ENCODE data around the gene TAF4.

TAF4 gene

GRCh38 chr20:62066339-62066982, 780 bp upstream of the TAF4 start:
- Mint-ChIP-seq H3K27me3 (ENCODE audit: low read depth) (peaks cover 3% of the 10 kb centered on the region), H3K36me3 (ENCODE audit: low read depth) (peaks cover 5% of the 10 kb centered on the region), H3K4me1 (ENCODE audit: low read depth) (peaks cover 24% of the 10 kb centered on the region), H3K9me3 (peaks cover 6% of the 10 kb centered on the region), H3K4me3 (peak overlapping the region; percentile 85), H3K27ac (peak overlapping the region; percentile 86)

GRCh38 chr20:62064770-62065673, 659 bp downstream of the TAF4 start:
- Mint-ChIP-seq H3K27ac (no peak overlapping the region), H3K4me3 (no peak overlapping the region), H3K27me3 (ENCODE audit: low read depth) (peaks cover 3% of the 10 kb centered on the region), H3K4me1 (ENCODE audit: low read depth) (peaks cover 24% of the 10 kb centered on the region), H3K36me3 (ENCODE audit: low read depth) (peaks cover 5% of the 10 kb centered on the region), H3K9me3 (no peaks in the 10 kb centered on the region)

DNA sequence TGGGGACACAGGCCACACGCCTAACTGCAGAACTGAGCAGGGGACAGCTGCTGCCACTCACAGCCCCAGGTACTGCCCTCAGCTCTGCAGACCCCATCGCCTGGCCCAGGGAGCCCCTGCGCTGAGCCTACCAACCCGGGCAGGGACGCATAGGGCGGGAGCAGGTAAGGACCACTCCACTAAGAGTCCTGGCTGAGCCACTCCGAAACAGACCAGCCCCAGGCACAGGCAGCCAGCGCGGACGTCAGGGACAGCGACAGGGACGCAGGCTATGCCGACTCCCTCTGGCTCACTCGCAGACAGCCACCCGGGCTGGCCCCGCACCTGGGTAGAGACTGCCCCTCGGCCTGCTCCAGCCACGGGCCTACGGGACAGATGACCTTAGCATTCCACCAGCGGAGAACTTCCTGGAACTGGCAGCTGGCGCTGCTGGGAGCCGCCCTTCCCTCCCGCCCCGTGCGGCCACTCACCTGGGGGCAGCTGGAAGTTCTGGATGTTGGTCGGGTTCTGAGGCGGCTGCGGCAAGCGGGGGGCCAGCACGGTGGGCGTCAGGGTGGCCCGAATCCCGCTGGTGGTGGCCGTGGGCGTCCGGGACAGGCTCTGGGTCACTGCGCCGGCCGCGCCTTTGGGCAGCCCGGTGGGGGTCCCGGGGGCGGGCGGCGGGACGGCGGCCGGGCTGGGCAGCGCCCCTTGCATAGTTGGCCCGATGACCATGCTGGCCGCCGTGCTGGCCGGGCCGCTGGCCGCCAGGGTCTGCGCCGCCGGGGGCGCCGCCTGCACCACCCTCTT, 1.5 kb downstream of the TAF4 start:
- H3K4me1 Mint-ChIP-seq (ENCODE audit: low read depth), result peaks cover 27% of the 10 kb centered on the region
- peaks cover 3% of the 10 kb centered on the region for H3K27me3 Mint-ChIP-seq (ENCODE audit: low read depth)
- peaks cover 5% of the 10 kb centered on the region for H3K36me3 Mint-ChIP-seq (ENCODE audit: low read depth)
- peak overlapping the region; percentile 45 for H3K27ac Mint-ChIP-seq
- peak overlapping the region; percentile 72 for H3K4me3 Mint-ChIP-seq
- no peaks in the 10 kb centered on the region for H3K9me3 Mint-ChIP-seq

- peaks cover 3% of the 10 kb centered on the region for H3K27me3 Mint-ChIP-seq (ENCODE audit: low read depth)
- H3K4me3 Mint-ChIP-seq, result peak overlapping the region; percentile 72
- H3K27ac Mint-ChIP-seq, result no peak overlapping the region
- peaks cover 5% of the 10 kb centered on the region for H3K36me3 Mint-ChIP-seq (ENCODE audit: low read depth)
- H3K4me1 Mint-ChIP-seq (ENCODE audit: low read depth), result peaks cover 27% of the 10 kb centered on the region
- H3K9me3 Mint-ChIP-seq, result no peaks in the 10 kb centered on the region
Measured at GRCh38 chr20:62063315-62063980, 2.2 kb downstream of the TAF4 start.

DNA sequence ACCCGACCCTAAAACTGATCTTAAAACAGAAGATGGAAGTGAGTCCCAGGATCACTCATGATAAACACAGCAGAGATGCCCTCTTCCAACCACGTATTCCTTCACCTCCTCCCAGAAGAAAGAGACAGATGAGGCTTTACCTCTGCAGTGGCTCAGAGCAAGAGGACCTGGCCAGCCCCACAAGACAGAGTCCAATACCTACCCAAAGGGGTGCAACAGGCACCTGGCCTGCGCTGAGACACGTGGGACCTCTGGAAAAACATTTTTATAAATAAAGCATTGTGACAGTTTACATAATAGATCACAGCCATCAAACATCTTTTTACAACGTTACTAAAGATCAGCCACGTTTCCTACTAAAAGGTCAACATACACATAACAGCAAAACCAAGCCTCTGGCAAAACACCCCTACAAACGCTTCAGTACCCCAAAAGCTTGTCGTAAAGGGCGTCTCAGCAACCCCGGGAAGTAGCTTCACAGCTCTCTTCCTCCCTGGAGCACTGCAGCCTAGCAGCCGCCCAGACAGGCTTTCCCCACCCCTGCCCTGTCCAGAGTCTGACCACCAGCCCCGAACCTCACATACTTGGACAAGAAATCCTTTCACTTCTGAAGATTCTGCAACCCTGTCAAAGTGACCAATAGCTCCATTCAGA, 2.9 kb downstream of the TAF4 start:
- Mint-ChIP-seq H3K4me3 (peak overlapping the region; percentile 59), H3K27me3 (ENCODE audit: low read depth) (no peaks in the 10 kb centered on the region), H3K27ac (peak overlapping the region; percentile 29), H3K36me3 (ENCODE audit: low read depth) (peaks cover 5% of the 10 kb centered on the region), H3K9me3 (no peaks in the 10 kb centered on the region), H3K4me1 (ENCODE audit: low read depth) (peaks cover 23% of the 10 kb centered on the region)

DNA sequence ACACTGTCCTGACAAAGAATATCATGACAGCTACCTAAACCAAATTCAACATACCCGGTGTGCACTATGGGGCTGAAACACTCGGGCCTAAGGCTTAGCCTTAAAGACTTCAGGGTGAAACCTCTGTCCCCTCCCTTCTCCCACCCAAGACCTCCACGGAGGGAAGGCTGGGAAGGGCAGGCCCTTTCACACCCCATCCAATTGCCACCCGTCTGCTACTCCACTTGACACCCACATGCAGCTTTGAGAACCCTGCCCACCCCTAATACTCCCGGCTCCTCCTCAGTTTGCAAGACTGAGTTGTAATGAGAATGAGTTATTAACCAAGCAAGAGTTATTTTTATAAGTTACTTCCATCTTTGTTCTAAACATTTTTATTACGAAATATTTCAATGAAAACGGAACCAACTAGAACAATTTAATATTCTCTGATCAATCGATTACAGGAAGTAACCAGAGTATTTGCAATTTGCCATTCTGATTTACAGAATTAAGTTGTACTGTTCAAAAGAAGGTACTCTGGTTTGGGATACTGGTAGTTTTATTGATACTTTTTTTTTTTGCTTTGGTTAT, 3.7 kb downstream of the TAF4 start:
- H3K4me3 Mint-ChIP-seq, result peak overlapping the region; percentile 59
- H3K9me3 Mint-ChIP-seq, result no peaks in the 10 kb centered on the region
- H3K36me3 Mint-ChIP-seq (ENCODE audit: low read depth), result peaks cover 5% of the 10 kb centered on the region
- H3K27me3 Mint-ChIP-seq (ENCODE audit: low read depth), result no peaks in the 10 kb centered on the region
- peaks cover 17% of the 10 kb centered on the region for H3K4me1 Mint-ChIP-seq (ENCODE audit: low read depth)
- H3K27ac Mint-ChIP-seq, result no peak overlapping the region

DNA sequence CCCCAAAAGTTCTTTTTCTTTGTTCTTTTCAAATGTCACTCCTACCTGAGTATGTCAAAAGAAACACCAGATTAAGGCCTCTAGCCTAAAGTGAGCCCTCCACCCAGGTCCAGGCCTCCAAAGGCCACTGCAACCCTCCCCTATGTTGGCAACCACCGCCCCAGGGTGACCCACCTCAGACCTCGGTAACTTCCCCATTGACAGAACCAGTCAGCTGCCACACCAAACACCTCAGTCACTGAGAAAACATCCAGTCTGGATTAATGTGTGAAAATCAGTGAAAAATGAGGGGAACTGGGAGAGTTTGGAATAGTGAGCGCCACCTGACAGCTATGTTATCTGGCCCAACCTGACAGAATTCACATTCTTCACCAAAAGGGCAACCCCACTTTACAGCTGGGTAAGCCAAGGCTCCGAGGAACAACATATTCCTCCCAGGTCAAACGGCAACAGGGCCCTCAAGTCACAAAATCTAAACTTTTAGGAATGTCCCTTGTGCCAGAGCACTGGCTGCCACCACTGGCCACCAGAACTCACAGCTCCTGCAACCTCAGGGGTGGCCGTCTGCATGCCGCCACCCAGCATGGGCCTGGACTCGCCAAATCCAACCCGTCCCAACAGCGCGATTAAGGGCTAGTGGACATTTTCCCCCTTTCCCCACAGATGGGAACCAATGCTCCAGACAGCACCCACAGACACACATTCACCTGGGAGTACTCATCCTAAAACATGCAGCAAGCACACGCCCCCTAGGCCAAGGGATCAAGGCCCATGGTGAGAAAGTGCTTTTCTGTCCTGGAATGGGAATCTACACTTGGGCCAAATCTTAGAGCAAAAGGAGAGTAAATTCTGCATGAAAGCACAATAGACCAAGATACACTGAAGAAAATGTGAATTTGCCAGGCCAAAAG, 4.8 kb downstream of the TAF4 start:
- Mint-ChIP-seq H3K27me3 (ENCODE audit: low read depth) (no peaks in the 10 kb centered on the region), H3K36me3 (ENCODE audit: low read depth) (peaks cover 5% of the 10 kb centered on the region), H3K4me3 (no peak overlapping the region), H3K27ac (no peak overlapping the region), H3K9me3 (no peaks in the 10 kb centered on the region), H3K4me1 (ENCODE audit: low read depth) (peaks cover 12% of the 10 kb centered on the region)

- H3K4me3 Mint-ChIP-seq, result no peak overlapping the region
- H3K4me1 Mint-ChIP-seq (ENCODE audit: low read depth), result peaks cover 12% of the 10 kb centered on the region
- no peaks in the 10 kb centered on the region for H3K9me3 Mint-ChIP-seq
- H3K27me3 Mint-ChIP-seq (ENCODE audit: low read depth), result no peaks in the 10 kb centered on the region
- H3K27ac Mint-ChIP-seq, result no peak overlapping the region
- peaks cover 5% of the 10 kb centered on the region for H3K36me3 Mint-ChIP-seq (ENCODE audit: low read depth)
Measured at GRCh38 chr20:62059920-62060630, 5.6 kb downstream of the TAF4 start.

DNA sequence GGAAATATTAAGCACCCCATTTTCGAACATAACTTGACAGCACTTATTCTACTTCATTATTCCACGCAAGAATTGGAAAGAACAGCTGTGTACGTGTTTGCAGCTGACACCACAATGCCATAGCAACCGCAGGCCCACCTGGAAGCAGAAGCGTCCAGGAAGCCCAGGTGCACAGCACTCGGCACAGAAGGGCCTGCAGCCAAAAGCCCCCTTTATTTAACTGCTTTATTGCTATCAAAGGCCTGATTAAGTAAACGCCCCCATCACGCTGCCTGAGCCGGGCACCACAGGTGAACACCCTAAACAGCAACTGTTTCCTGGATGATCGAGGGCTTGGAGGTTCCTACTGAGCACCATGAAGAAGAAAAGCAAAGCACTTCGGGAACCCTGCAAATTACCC, 6.3 kb downstream of the TAF4 start:
- Mint-ChIP-seq H3K27ac (no peak overlapping the region), H3K9me3 (no peaks in the 10 kb centered on the region), H3K4me1 (ENCODE audit: low read depth) (peaks cover 12% of the 10 kb centered on the region), H3K27me3 (ENCODE audit: low read depth) (no peaks in the 10 kb centered on the region), H3K36me3 (ENCODE audit: low read depth) (peaks cover 5% of the 10 kb centered on the region), H3K4me3 (no peak overlapping the region)

DNA sequence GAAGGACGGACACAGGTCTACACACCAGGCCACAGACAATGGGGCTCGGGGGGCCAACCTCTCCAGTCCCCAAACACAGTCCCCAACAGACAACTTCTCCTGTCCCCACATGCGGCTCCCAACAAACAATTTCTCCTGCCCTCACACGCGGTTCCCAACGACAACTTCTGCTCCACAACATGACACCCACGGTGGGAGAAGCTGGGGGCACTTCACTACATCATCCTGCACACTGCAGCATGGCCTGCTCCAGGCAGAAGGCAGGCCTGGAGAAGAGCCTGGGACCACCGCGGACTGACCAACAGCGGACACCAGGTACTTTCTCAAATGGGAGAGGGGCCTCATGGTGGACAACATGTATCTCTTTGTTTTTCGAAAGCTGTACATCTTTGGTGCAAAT, 6.7 kb downstream of the TAF4 start:
- H3K9me3 Mint-ChIP-seq, result no peaks in the 10 kb centered on the region
- no peak overlapping the region for H3K27ac Mint-ChIP-seq
- H3K27me3 Mint-ChIP-seq (ENCODE audit: low read depth), result no peaks in the 10 kb centered on the region
- H3K4me1 Mint-ChIP-seq (ENCODE audit: low read depth), result peaks cover 12% of the 10 kb centered on the region
- H3K36me3 Mint-ChIP-seq (ENCODE audit: low read depth), result peaks cover 5% of the 10 kb centered on the region
- no peak overlapping the region for H3K4me3 Mint-ChIP-seq

- Mint-ChIP-seq H3K36me3 (ENCODE audit: low read depth) (no peaks in the 10 kb centered on the region), H3K4me1 (ENCODE audit: low read depth) (peaks cover 3% of the 10 kb centered on the region), H3K9me3 (no peaks in the 10 kb centered on the region), H3K4me3 (no peak overlapping the region), H3K27me3 (ENCODE audit: low read depth) (no peaks in the 10 kb centered on the region), H3K27ac (no peak overlapping the region)
Measured at GRCh38 chr20:62056975-62057374, 8.7 kb downstream of the TAF4 start.

- Mint-ChIP-seq H3K9me3 (no peaks in the 10 kb centered on the region), H3K36me3 (ENCODE audit: low read depth) (no peaks in the 10 kb centered on the region), H3K4me3 (no peak overlapping the region), H3K27ac (no peak overlapping the region), H3K27me3 (ENCODE audit: low read depth) (no peaks in the 10 kb centered on the region), H3K4me1 (ENCODE audit: low read depth) (peaks cover 3% of the 10 kb centered on the region)
Measured at GRCh38 chr20:62056377-62056776, 9.3 kb downstream of the TAF4 start.
